HG03066 (cell line): ENCODE measurements around the gene ARID1B.

Experiments
- ATAC-seq: cut with Tn5 transposase; IDR thresholded peaks from one replicate; pipeline ENCODE4 v1.9.1; 2021; ENCODE audit warnings: low read depth; ENCODE audit not compliant: unreplicated experiment

ARID1B gene

DNA sequence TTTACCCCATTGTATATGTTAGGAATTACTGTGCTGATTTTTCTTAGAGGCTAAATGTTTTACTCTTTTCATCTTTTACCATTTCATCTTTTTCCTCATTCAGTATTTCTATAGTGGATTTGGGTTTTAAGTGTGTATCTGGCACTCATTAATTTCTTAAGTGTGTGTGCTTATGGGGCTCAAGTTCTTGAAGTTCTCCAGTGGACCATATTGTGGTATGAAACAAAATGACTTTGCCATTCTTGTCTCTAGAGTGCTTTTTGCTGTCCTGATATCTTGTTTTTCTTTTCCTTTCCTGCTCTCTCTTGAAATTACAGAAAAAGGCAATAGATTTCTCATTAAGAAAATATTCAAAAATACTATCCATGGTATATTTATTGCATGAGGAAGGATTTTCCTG, 123.1 kb downstream of the ARID1B start:
- ATAC-seq = no peak

DNA sequence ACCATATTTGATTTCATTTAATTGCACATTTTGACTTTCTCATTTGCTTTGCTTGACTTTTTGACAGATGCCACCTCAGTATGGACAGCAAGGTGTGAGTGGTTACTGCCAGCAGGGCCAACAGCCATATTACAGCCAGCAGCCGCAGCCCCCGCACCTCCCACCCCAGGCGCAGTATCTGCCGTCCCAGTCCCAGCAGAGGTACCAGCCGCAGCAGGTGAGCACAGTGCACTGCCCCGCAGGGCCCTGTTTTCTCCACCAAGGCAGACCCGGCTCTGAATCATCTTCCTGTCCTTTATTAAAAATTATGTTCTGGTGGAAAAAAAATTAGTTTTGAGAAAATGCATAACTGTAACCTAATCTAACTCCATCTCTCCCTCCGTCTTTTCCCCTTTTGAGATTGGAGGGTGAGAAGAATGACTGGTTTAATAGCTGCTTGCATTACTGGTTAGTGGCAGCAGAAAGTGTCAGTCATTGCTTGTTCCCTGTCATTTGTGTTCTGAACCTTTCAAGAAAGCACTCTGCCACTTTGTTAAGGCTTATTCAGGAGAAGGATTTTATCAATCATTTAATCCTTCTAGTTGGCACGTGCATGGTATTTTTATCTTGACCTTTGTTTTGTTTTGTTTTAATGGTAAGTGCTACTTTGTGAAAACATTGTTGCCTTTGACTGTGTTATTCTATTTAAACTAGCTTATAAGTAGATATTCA, 124.3 kb downstream of the ARID1B start:
- ATAC-seq = no peak

DNA sequence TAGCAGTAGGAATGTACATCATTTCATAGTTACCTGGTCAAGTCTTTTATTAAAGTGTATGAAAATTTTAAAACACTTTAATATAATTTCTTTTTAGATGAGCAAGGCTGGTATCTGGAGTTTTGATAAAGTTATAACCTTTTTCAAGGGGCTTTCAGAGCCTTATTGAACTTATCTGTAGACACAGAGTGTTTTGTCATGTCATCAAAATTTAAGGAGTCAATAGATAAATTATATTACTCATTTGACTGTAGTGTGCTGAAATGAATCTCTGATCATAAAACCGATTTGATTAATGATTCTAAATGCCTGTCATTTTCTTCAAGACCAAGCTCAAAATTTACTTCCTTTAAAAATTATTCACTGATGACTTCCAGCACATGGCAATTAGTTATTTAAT, 125.6 kb downstream of the ARID1B start:
- ATAC-seq = no peak

DNA sequence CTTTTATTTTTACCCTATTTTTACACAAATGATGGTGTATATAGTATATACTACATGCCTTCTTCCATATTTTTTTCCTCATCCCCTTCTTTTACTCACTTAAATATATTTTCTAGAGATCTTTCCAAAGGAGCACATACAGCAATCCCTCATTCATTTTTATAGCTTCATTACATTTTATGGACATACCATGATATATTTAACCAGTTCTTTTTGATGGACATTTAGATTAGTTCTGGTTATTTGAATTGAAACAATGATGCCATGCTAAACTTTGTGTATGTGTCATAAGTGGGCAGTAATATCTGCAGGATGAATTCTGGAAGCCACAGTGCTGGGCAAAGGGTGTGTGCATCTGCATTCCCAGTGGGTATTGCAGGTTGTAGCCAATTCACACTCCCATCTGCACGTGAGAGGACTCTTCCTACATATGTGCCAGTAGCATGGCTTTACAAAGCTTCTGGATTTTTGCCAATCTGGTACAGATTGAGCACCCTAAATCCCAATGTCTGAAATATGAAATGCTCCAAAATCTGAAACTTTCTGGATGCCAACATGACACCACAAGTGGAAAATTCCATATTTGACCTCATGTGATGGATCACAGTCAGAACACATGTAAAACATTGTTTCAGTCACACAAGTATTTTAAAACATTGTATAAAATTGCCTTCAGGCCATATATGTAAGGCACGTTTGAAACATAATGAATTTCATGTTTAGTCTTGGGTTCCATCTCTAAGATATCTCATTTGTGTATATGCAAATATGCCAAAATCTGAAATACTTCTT, 127.2 kb downstream of the ARID1B start:
- no peak for ATAC-seq

DNA sequence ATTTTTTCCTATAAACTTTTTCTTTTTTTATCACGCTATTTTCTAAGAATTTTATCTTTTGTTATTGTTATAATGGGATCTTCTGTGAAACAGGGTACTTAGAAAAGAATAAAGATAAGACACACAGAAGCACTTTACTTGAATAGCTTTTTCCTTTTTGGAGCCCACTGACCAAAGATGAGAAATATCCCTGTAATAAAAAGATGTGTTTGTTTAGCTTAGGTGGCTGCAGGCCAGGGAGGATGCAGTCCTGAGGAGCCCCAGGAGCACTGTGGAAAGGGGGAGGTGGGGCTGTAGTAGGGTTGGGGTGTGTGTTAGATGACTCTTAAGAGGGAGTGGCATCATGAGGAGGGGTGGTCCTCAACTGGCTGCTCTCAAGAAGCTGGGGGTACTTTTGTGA, 128.6 kb downstream of the ARID1B start:
- no peak for ATAC-seq

DNA sequence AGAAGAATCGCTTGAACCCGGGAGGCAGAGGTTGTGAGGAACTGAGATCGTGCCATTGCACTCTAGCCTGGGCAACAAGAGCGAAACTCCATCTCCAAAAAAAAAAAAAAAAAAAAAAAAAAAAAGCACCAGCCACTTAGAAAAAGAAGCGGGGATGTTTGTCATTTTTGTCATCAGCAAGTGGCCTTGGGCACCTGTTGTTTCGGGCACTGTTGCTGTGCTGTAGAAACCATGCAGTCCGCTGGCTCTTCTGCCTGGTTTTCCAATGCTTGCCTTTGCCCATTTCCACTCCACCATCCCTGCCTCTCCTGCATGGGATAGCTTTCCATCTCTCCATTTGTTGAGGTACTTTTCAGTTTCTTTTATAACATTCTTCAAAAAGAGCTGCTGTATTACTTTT, 129.3 kb downstream of the ARID1B start:
- no peak for ATAC-seq

DNA sequence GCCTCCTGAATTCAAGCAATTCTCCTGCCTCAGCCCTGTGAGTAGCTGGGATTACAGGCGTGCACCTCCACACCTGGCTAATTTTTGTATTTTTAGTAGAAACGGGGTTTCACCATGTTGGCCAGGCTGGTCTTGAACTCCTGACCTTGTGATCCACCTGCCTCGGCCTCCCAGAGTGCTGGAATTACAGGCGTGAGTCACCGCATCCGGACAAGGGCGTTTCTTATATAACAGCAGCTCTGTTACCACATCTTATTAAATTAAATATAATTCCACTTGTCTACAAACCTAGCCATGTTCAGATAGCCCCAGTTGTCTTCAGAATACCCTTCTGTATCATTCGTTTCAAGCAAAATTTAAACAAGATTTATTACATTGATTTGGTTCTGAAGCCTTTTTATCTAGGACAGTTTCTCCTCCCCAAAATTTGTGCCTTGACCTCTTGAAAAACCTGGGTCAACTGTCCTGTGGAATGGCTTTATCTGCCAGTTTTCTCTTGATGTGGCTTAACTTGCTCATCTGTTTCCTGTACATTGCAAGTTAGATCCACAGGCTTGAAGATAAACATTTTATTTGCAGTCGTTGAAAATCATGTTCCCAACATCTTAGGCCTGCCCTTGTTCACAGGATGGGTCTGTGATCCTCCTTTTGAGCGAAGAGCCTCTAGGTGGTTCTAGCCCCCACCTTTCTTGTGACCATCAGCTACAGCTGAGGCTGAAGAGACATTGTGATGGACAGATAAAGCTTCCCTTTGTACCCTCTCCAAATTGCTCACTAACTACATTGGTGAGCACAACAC, 132.2 kb downstream of the ARID1B start:
- ATAC-seq = no peak

DNA sequence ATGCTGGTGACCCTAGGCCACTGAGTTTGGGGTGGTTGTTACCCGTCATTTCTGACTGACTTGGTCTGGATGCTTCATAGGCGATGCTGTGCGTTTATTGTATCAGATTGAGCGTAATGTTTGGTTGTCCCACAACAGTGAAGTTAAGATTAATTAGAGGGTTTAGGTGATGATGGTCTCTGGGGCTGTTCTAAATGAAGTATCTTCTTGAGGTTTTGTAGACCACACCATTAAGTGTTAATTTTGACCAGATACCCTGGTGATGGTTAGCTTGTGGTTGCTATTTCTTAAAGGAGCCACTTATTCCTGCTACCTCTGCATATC, 132.8 kb downstream of the ARID1B start:
- ATAC-seq = no peak

DNA sequence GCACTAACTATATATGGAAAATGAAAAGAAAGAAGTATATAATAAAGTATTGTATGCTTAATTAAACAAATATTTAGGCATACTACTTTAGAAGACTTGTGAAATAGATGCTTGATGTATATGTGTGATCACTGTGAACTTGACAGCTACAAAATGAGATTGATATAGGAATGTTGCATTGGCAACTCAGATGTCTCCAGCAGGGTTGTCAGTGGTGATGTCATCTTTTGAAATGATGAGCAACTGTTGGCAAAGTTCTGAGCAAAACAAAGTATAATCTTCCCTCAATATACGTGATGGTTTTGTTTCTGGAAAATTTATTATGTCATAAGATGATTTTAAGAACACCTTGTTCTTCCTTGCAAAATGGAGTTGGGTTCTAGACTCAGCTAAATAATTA, 133.8 kb downstream of the ARID1B start:
- no peak for ATAC-seq

DNA sequence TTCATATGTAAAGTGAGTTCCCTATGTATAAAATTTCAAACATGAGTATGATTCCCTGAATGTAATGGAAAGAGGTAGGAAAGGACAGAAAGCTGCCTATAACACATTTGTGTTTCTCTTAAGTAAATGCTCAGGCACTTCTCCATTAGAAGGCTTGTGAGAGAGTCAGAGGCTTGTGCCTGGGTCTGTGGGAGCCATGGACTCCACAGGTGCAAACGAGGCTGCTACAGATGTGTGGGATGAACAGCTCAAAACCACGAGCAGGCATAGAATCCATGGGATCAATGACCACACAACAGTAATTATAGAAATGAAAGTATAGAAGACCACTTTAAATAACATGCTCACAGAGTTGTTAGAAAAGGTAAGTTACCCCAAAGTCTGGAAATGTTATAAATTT, 134.4 kb downstream of the ARID1B start:
- no peak for ATAC-seq

DNA sequence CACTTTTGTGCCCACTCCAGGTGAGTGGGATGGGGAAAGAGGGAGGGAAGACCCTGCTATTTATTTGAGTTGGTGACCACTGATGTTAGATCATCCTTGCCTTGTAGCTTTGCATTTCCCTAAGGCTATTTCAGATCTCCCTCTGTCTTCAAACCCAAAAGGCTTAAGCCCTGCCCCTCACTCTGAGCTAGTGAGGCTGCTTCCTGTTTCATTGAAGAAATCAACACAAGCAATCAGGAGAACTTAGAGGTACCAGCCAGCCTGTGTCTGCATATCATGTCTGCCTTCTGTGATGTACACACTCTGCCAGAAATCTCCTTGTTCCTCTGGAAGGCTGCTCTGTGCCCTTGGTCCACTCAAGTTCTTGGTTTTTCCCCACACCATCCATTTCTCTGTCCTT, 135.3 kb downstream of the ARID1B start:
- no peak for ATAC-seq

DNA sequence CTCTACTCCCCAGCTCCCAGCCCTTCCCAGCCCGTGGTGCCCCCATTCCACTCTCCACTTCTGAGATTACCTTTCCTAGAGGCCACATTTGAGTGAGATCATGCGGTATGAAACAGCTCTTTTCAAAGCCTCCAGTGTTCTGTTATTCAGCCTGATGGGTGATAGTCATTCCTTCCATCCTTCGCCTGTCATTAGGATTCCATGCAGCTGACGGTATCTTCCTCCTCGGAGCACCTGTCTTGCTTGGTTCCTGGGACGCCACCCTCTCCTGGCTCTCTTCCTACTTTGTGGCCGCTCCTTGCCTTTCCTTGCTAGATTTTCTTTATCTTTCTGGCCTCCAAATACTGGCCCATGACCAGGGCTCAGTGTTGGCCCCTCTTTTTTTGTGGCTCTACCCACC, 137.0 kb downstream of the ARID1B start:
- no peak for ATAC-seq

DNA sequence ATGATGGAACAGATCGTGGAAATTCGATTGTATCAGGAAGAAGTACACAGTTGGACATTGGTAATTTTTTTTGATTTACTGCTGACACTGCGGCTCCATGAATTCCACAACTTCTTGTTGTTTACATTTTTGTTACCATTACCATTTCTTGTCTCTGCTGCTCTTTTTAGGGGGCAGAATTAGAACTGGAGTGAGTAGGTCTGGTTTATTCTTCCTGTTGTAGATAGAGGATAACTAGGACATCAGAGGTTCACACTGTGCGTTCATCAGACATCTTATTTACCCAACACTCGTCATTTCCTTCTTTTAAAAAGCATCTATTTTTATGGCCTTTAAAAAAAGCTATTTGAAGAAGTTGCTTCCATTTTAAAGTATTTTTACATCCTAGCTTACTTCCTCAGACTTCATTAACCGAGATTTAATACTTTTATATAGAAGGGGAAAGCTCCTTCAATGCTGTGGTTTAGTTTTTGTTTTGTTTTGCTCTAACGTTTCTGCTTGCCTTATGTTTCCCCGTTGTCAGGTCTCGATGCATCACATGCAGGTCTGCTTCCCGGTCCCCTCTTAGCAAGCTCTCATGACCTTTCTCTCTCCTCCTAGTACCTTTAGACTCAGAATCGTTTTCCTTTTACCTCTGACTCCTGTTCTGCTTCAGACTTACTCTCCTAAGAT, 139.1 kb downstream of the ARID1B start:
- peak; percentile 49 for ATAC-seq

DNA sequence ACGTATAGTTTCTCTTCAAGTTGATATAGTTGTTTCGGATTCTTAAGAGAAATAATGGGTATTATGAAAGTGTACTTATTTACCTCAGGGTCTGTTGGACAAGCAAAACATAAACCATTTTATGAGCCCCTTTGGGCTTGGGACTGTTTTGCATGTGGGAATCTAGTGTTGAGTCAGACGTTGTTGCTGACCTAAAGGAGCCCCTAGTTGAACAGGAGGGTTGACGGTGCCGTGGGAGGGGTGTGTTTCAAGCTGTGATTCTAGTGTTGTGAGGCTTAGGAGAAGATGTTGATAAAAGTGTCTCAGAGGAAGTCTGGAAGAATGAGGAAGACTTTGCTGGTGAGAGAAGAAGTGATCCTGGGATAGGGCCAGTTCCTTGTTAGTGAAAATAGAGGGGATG, 140.0 kb downstream of the ARID1B start:
- peak; percentile 72 for ATAC-seq

DNA sequence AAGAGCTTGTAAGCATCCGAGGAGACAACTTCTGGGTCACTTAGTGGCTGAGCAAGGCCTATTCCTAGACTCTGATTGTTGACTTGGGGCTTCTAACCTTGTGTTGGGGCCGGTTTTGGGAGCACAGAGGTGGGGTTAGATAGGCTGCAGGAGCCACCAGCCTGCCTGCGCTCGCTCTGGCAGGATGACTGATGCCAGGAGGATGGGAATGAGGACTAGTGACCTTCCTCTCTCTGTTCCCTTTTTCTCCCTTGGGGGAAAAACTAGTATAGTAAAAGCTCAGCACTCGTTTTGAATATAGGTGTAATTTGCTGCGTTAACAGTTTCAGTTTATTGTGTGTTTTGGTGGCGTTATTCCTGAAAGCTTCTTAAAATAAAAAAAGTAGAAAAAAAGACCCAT, 141.5 kb downstream of the ARID1B start:
- no peak for ATAC-seq

DNA sequence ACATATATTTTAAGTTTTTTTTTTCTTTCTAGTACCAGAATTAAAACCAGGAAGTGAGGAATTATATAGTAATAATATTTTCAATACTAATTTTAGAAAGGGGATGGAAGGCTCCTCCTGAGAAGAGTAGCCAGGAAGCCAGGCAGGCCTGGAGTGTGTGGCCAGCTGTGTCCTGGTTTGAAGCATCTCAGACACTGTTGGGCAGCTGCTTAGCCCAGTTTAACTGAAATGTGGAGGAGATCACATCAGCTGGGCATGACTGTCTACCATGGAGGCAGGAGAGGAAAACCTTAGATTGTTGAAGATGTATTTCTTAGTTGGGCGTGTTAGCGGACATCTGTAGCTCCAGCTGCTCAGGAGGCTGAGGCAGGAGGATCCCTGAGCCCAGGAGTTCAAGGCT, 142.2 kb downstream of the ARID1B start:
- ATAC-seq = no peak

DNA sequence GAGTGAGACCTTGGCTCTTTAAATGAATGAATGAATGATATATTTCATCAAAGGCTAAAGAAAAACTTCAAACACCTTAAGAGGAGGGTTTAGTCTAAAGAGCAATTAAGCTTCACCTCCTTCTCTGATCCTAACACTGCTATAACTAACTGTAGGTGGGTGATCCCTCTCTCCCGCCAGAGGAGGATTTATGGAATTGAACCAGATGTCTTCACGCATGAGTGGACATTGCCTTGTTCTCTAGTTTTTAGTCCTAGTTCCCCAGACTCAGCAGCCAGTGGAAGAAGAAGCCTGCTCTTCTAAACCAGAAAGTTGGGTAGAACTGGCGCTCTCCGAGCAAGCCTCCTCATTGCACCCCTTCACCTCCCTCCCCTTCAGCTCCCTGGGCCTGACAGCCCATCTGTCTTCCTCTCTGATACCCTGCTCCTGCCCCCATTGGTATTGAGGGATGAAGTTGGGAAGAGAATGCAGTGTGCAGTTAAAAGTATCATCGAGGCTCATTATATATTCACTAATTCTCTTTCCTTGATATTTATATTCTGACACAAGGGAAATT, 142.7 kb downstream of the ARID1B start:
- ATAC-seq = no peak

DNA sequence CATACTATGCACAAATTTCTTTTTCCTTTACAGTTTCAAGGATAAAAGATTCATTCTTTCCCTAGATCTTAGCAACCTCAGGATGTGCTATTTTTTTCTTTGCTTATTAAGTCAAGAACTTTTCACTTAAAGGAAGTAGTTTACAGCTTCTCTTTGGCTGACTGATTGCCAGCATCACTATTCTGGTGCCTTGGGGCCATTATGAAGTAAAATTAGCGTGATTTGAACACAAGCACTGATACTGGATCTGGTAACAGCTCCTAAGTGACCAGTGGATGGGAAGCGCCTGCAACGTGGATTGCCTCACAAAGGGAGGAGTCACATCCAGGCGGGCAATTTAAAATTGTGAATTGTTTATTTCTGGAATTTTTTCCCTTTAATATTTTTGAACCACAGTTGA, 147.1 kb downstream of the ARID1B start:
- ATAC-seq = no peak

DNA sequence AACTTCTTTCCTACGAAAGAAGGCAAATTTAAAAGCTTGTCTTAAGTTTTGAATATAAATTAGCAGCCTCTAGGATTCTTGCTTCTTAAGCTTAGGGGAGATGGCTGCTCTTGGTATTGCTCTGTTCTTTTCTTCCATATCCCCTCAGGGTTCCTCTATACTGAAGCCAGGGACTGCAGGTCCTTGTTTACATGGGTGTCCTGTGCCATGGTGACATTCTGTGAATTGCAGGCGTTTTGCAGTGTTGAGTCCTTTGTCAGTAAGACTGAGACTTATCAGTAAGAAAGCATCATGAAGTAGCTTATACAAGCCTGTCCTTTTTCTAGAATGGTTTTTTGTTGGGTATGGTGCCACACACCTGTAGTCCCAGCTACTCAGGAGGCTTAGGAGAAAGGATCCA, 147.8 kb downstream of the ARID1B start:
- ATAC-seq = no peak

DNA sequence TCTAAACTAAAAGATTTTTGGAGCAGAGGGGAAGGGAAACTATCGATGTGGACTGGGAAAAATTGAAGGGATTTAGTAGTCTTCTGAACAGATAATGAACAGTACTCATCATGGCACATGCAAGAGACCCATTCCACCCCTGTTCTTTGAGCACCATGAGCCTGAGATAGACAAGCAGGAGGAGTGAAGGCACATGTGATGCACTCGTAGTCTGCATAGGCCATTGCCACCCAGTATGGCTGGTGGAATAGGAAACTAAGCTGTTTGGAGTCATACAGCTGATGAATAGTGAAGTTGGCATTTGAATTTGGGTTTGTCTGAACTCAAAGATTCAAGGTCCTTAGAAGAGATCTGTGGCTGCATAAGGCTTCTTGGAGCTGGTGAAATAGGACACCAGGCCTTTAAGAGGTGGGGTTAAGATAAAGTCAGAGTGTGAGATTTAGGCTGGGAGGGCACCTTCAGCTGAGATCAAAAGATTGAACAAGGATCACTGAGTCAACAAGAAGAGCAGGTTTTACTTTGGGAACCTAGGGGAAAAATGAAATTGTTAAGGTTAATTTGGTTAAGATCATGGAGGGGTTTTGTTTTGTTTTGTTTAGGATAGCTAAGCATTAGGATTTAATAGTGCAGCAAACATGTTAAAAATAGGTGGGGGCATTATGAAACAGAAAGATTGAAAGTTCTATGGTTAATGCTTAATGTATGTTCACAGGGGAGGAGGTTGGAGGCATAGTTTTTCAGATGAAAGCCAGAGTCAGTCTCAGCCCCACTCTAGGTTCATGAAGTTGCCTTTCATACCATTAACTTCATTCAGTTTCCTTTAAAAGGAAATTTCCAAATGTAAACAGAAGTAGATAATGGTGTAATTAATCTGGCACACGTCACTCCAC, 148.8 kb downstream of the ARID1B start:
- ATAC-seq = peak; percentile 90
